OCI-LY3 (cell line): ENCODE measurements around the gene ACBD6.

Source experiments
- H2AFZ ChIP-seq: fragments of 200-600, 300-600 bp; shearing (Covaris generic); 2 replicates; pipeline ENCODE4 v1.6.0; 2014; ENCODE audit warnings: antibody characterized with exemption, low read depth, low read length
- H3K27ac ChIP-seq: fragments of 200-600, 300-600 bp; sonication (generic); 2 replicates; pipeline ENCODE4 v1.5.1; 2014; ENCODE audit warnings: mild to moderate bottlenecking, low read length, moderate library complexity, mixed read lengths
- H3K27me3 ChIP-seq: fragments of 200-600, 300-600 bp; sonication (generic); 2 replicates; pipeline ENCODE4 v1.6.1; 2014; ENCODE audit warnings: low read depth, low read length, mixed read lengths
- H3K36me3 ChIP-seq: fragments of 200-600, 300-600 bp; sonication (generic); replicated peaks from 2 replicates; pipeline ENCODE3; 2014; ENCODE audit warnings: low read depth, low read length, mixed read lengths
- H3K4me1 ChIP-seq: fragments of 300-600, 200-600 bp; sonication (generic); 2 replicates; pipeline ENCODE4 v1.6.1; 2014; ENCODE audit warnings: low read length, mixed read lengths
- H3K4me2 ChIP-seq: fragments of 200-600, 300-600 bp; sonication (generic); 2 replicates; pipeline ENCODE4 v1.6.1; 2014; ENCODE audit warnings: low read length, mixed read lengths
- H3K4me3 ChIP-seq: fragments of 300-600, 200-600 bp; sonication (generic); 2 replicates; pipeline ENCODE4 v1.5.1; 2014; ENCODE audit warnings: antibody characterized with exemption, mild to moderate bottlenecking, low read length, moderate library complexity
- H3K79me2 ChIP-seq: fragments of 300-600, 200-600 bp; shearing (Covaris generic); 2 replicates; pipeline ENCODE4 v1.6.1; 2014; ENCODE audit warnings: mild to moderate bottlenecking, low read length, mixed read lengths
- H3K9ac ChIP-seq: fragments of 300-600, 200-600 bp; shearing (Covaris generic); 2 replicates; pipeline ENCODE4 v1.6.0; 2014; ENCODE audit warnings: mild to moderate bottlenecking, low read length, moderate library complexity
- H3K9me3 ChIP-seq: fragments of 200-600, 300-600 bp; shearing (Covaris generic); 2 replicates; pipeline ENCODE4 v1.6.1; 2014; ENCODE audit warnings: low read length, mixed read lengths; ENCODE audit not compliant: insufficient read depth
- H4K20me1 ChIP-seq: fragments of 200-600, 300-600 bp; sonication (generic); 2 replicates; pipeline ENCODE4 v1.6.1; 2016; ENCODE audit warnings: low read length, mixed read lengths; ENCODE audit not compliant: insufficient read depth
- CTCF ChIP-seq: fragments of 200-600, 300-600 bp; sonication (generic); IDR thresholded peaks from 2 replicates; pipeline ENCODE4 v1.5.1; 2014; ENCODE audit warnings: antibody characterized with exemption, low read length, low read depth
- EZH2phosphoT487 ChIP-seq: fragments of 200-600 bp; shearing (Covaris generic); IDR thresholded peaks from 2 replicates; pipeline ENCODE4 v1.6.1; 2018; ENCODE audit warnings: antibody characterized with exemption, mixed run types, low read depth

ACBD6 gene

GRCh38 chr1:180510882-180511281 lies 8.5 kb upstream of the ACBD6 start:
- H3K4me1 ChIP-seq: peaks cover under 1% of the 10 kb centered on the region; the same call in 1 of the 2 replicates
- H3K9me3 ChIP-seq: no peaks in the 10 kb centered on the region
- no peaks in the 10 kb centered on the region for H3K36me3 ChIP-seq
- no peaks in the 10 kb centered on the region for H3K79me2 ChIP-seq
- H3K27ac ChIP-seq: no peak overlapping the region
- no peak overlapping the region for H3K4me3 ChIP-seq
- H3K27me3 ChIP-seq: 0 out of 2 replicates have a peak, but pooled peaks cover 3% of the 10 kb centered on the region
- H2AFZ ChIP-seq: no peak overlapping the region
- no peak for TF ChIP-seq CTCF
- TF ChIP-seq EZH2phosphoT487: no peak
- H4K20me1 ChIP-seq: no peaks in the 10 kb centered on the region
- no peak overlapping the region for H3K9ac ChIP-seq
- no peak overlapping the region for H3K4me2 ChIP-seq

- TF ChIP-seq EZH2phosphoT487 (no peak), CTCF (no peak)
- Histone ChIP-seq H3K4me3 (no peak overlapping the region), H3K79me2 (no peaks in the 10 kb centered on the region), H3K4me2 (no peak overlapping the region), H2AFZ (no peak overlapping the region), H3K9ac (no peak overlapping the region), H3K36me3 (no peaks in the 10 kb centered on the region), H3K4me1 (no peaks in the 10 kb centered on the region), H4K20me1 (no peaks in the 10 kb centered on the region), H3K27ac (no peak overlapping the region), H3K27me3 (0 out of 2 replicates have a peak, but pooled peaks cover 3% of the 10 kb centered on the region), H3K9me3 (no peaks in the 10 kb centered on the region)
These were observed 6.3 kb upstream of the ACBD6 start for GRCh38 chr1:180508725-180509097.

GRCh38 chr1:180507795-180508724 lies 5.7 kb upstream of the ACBD6 start:
- no peaks in the 10 kb centered on the region for H3K36me3 ChIP-seq
- H3K4me1 ChIP-seq: peaks cover 6% of the 10 kb centered on the region
- no peak overlapping the region for H3K9ac ChIP-seq
- H3K4me2 ChIP-seq: no peak overlapping the region
- no peak overlapping the region for H3K27ac ChIP-seq
- TF ChIP-seq EZH2phosphoT487 (no peak), CTCF (peak; percentile 24; the same call in 1 of the 2 replicates)
- no peaks in the 10 kb centered on the region for H4K20me1 ChIP-seq
- H2AFZ ChIP-seq: peak overlapping the region; percentile 8; the same call in 1 of the 2 replicates
- no peak overlapping the region for H3K4me3 ChIP-seq
- 0 out of 2 replicates have a peak, but pooled peaks cover 3% of the 10 kb centered on the region for H3K27me3 ChIP-seq
- no peaks in the 10 kb centered on the region for H3K79me2 ChIP-seq
- H3K9me3 ChIP-seq: no peaks in the 10 kb centered on the region

GRCh38 chr1:180505732-180506335 lies 3.5 kb upstream of the ACBD6 start:
- H4K20me1 ChIP-seq: no peaks in the 10 kb centered on the region
- H3K27me3 ChIP-seq: no peaks in the 10 kb centered on the region
- no peak overlapping the region for H3K4me3 ChIP-seq
- no peak overlapping the region for H2AFZ ChIP-seq
- TF ChIP-seq CTCF (no peak), EZH2phosphoT487 (no peak)
- H3K9ac ChIP-seq: no peak overlapping the region
- H3K4me1 ChIP-seq: peaks cover 13% of the 10 kb centered on the region
- no peaks in the 10 kb centered on the region for H3K9me3 ChIP-seq
- no peak overlapping the region for H3K27ac ChIP-seq
- H3K4me2 ChIP-seq: no peak overlapping the region
- H3K79me2 ChIP-seq: peaks cover 16% of the 10 kb centered on the region
- H3K36me3 ChIP-seq: peaks cover 1% of the 10 kb centered on the region
